AG04449 (cell line): ENCODE data around the gene LARGE1.

Experiments used
- CTCF ChIA-PET: fragments of 350-600 bp; formaldehyde crosslinking; extraction: SDS; loops from one replicate; lab custom pipeline; 2021; ENCODE audit warnings: antibody characterized with exemption; lab: Yijun Ruan, JAX
- POLR2A ChIA-PET: fragments of 400-600, 350-600 bp; formaldehyde crosslinking; extraction: SDS; loops from one replicate; lab custom pipeline; 2020; ENCODE audit warnings: antibody characterized with exemption, inconsistent platforms; lab: Yijun Ruan, JAX
- DNase-seq: peaks from one replicate; pipeline ENCODE4 v3.0.0-alpha.2; 2010; ENCODE audit warnings: low read depth, low spot score
- H3K4me3 ChIP-seq: 2 replicates; pipeline ENCODE4 v1.5.1; 2011; ENCODE audit warnings: low read depth, mild to moderate bottlenecking, control low read depth, low read length
- TF ChIP-seq, protein P1 (sequence below): IDR thresholded peaks from one replicate; pipeline ENCODE4 v1.5.1; 2011; ENCODE audit warnings: mild to moderate bottlenecking, moderate library complexity, low read length, control low read depth, inconsistent platforms; ENCODE audit not compliant: insufficient read depth; ENCODE audit errors: missing control alignments

The LARGE1 gene

GRCh38 chr22:33578752-33579151, 341.5 kb downstream of the LARGE1 start:
- ChIA-PET CTCF (interaction anchor here (0.8 to 3.4 kb wide), 16 partner anchors 9 to 283 kb away, joined by 3 to 42 read pairs (median 5); no protein-coding TSS in a partner anchor), POLR2A (no interaction called here)
- TF ChIP-seq, protein P1, sequence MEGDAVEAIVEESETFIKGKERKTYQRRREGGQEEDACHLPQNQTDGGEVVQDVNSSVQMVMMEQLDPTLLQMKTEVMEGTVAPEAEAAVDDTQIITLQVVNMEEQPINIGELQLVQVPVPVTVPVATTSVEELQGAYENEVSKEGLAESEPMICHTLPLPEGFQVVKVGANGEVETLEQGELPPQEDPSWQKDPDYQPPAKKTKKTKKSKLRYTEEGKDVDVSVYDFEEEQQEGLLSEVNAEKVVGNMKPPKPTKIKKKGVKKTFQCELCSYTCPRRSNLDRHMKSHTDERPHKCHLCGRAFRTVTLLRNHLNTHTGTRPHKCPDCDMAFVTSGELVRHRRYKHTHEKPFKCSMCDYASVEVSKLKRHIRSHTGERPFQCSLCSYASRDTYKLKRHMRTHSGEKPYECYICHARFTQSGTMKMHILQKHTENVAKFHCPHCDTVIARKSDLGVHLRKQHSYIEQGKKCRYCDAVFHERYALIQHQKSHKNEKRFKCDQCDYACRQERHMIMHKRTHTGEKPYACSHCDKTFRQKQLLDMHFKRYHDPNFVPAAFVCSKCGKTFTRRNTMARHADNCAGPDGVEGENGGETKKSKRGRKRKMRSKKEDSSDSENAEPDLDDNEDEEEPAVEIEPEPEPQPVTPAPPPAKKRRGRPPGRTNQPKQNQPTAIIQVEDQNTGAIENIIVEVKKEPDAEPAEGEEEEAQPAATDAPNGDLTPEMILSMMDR = no peak

GRCh38 chr22:33577862-33578411, 342.3 kb downstream of the LARGE1 start:
- POLR2A ChIA-PET = no interaction called here
- no peak for DNase-seq
- no peak overlapping the region for H3K4me3 ChIP-seq
- TF ChIP-seq, protein P1 = no peak
- CTCF ChIA-PET = interaction anchor here (0.8 to 3.4 kb wide), 7 partner anchors 11 to 275 kb away, joined by 3 to 42 read pairs (median 5); no protein-coding TSS in a partner anchor

More at GRCh38 chr22:33578752-33579151, 341.5 kb downstream of the LARGE1 start:
- H3K4me3 ChIP-seq = no peak overlapping the region
- DNase-seq = no peak

GRCh38 chr22:33576205-33576604, 344.1 kb downstream of the LARGE1 start:
- CTCF ChIA-PET = interaction anchor here (1.0 to 1.4 kb wide), 2 partner anchors 9 to 274 kb away, joined by 3 to 7 read pairs; no protein-coding TSS in a partner anchor
- TF ChIP-seq, protein P1 = no peak
- no peak for DNase-seq
- POLR2A ChIA-PET = no interaction called here
- no peak overlapping the region for H3K4me3 ChIP-seq

GRCh38 chr22:33575771-33576170, 344.5 kb downstream of the LARGE1 start:
- no peak for DNase-seq
- H3K4me3 ChIP-seq = no peak overlapping the region
- TF ChIP-seq, protein P1 = no peak
- ChIA-PET CTCF (interaction anchor here (1.0 to 1.4 kb wide), 2 partner anchors 9 to 274 kb away, joined by 3 to 7 read pairs; no protein-coding TSS in a partner anchor), POLR2A (no interaction called here)

- CTCF ChIA-PET = interaction anchor here (1.4 kb wide), 1 partner anchor 273 kb away, joined by 7 read pairs; no protein-coding TSS in a partner anchor
- H3K4me3 ChIP-seq = no peak overlapping the region
- no peak for DNase-seq
- TF ChIP-seq, protein P1 = no peak
- POLR2A ChIA-PET = no interaction called here
Observed at GRCh38 chr22:33575041-33575440, 345.2 kb downstream of the LARGE1 start.

GRCh38 chr22:33573479-33573878, 346.8 kb downstream of the LARGE1 start:
- TF ChIP-seq, protein P1 = no peak
- DNase-seq = no peak
- POLR2A ChIA-PET = no interaction called here
- CTCF ChIA-PET = interaction anchor here (1.1 kb wide), 1 partner anchor 10 kb away, joined by 3 read pairs; no protein-coding TSS in a partner anchor
- no peak overlapping the region for H3K4me3 ChIP-seq
